GM21528 (cell line): ENCODE measurements around the gene PPP1R26.
"Not testable (repeated sequence)": the region's sequence is repeated elsewhere in the genome, so short reads cannot be mapped to it uniquely, and the experiment has no call there.

Experiments
- ATAC-seq: cut with Tn5 transposase; IDR thresholded peaks from one replicate; pipeline ENCODE4 v1.9.1; 2021; ENCODE audit warnings: mild to moderate bottlenecking, moderate library complexity; ENCODE audit not compliant: unreplicated experiment, low FRiP score

The PPP1R26 gene

GRCh38 chr9:135503371-135504261, 24.0 kb downstream of the PPP1R26 start:
- no peak for ATAC-seq

- no peak for ATAC-seq
These were observed 25.0 kb downstream of the PPP1R26 start for GRCh38 chr9:135504262-135505243.

- ATAC-seq: no peak
These were observed 26.0 kb downstream of the PPP1R26 start for GRCh38 chr9:135505406-135506187.

GRCh38 chr9:135506327-135507103, 26.9 kb downstream of the PPP1R26 start:
- ATAC-seq: no peak

GRCh38 chr9:135507104-135508035, 27.8 kb downstream of the PPP1R26 start:
- ATAC-seq: no peak

GRCh38 chr9:135508211-135508820, 28.7 kb downstream of the PPP1R26 start:
- no peak for ATAC-seq

- no peak for ATAC-seq
These were observed 29.9 kb downstream of the PPP1R26 start for GRCh38 chr9:135509458-135509857.

- ATAC-seq: no peak
These were observed 32.6 kb downstream of the PPP1R26 start for GRCh38 chr9:135512241-135512603.

GRCh38 chr9:135512904-135513303, 33.3 kb downstream of the PPP1R26 start:
- no peak for ATAC-seq

- ATAC-seq: no peak
These were observed 33.8 kb downstream of the PPP1R26 start for GRCh38 chr9:135513351-135513846.

GRCh38 chr9:135513906-135514305, 34.3 kb downstream of the PPP1R26 start:
- not testable (repeated sequence) for ATAC-seq

- no peak for ATAC-seq
These were observed 34.9 kb downstream of the PPP1R26 start for GRCh38 chr9:135514342-135515082.

- no peak for ATAC-seq
These were observed 35.7 kb downstream of the PPP1R26 start for GRCh38 chr9:135515083-135515951.

- ATAC-seq: no peak
These were observed 36.7 kb downstream of the PPP1R26 start for GRCh38 chr9:135516132-135516860.

GRCh38 chr9:135517407-135517822, 37.8 kb downstream of the PPP1R26 start:
- no peak for ATAC-seq
